ENCODE data around the gene BBLN.

Gene BBLN

GRCh38 chr9:128163523-128164306 lies 3.6 kb downstream of the BBLN start:
- TF ChIP-seq Cebpa-rat (IDR thresholded peaks at IDR 0.05), result no peak
- peaks cover 49% of the 10 kb centered on the region for H4K20me1 ChIP-seq
- no peak overlapping the region for H3K4me3 ChIP-seq
- H3K4me2 ChIP-seq, result no peak overlapping the region
- no peaks in the 10 kb centered on the region for H3K27me3 ChIP-seq
- H3K9me3 ChIP-seq, result no peaks in the 10 kb centered on the region
- H3K4me1 ChIP-seq, result peaks cover 20% of the 10 kb centered on the region
- H3K27ac ChIP-seq, result no peak overlapping the region
- no peak overlapping the region for H3K9ac ChIP-seq
- H3K36me3 ChIP-seq, result peaks cover 72% of the 10 kb centered on the region

GRCh38 chr9:128164307-128164885 lies 4.3 kb downstream of the BBLN start:
- no peak for TF ChIP-seq Cebpa-rat (IDR thresholded peaks at IDR 0.05)
- Histone ChIP-seq H4K20me1 (peaks cover 50% of the 10 kb centered on the region), H3K36me3 (peaks cover 78% of the 10 kb centered on the region), H3K9me3 (no peaks in the 10 kb centered on the region), H3K4me3 (no peak overlapping the region), H3K9ac (no peak overlapping the region), H3K27ac (no peak overlapping the region), H3K27me3 (no peaks in the 10 kb centered on the region), H3K4me1 (peaks cover 18% of the 10 kb centered on the region), H3K4me2 (no peak overlapping the region)

GRCh38 chr9:128166169-128166568 lies 6.1 kb downstream of the BBLN start:
- Histone ChIP-seq H3K9me3 (no peaks in the 10 kb centered on the region), H3K4me1 (peaks cover 7% of the 10 kb centered on the region), H3K4me3 (no peak overlapping the region), H3K27ac (no peak overlapping the region), H4K20me1 (peaks cover 52% of the 10 kb centered on the region), H3K9ac (no peak overlapping the region), H3K4me2 (no peak overlapping the region), H3K27me3 (no peaks in the 10 kb centered on the region), H3K36me3 (peaks cover 96% of the 10 kb centered on the region)
- TF ChIP-seq Cebpa-rat (IDR thresholded peaks at IDR 0.05), result no peak

GRCh38 chr9:128167209-128167608 lies 7.1 kb downstream of the BBLN start:
- Histone ChIP-seq H4K20me1 (peaks cover 44% of the 10 kb centered on the region), H3K9ac (no peak overlapping the region), H3K27me3 (no peaks in the 10 kb centered on the region)

GRCh38 chr9:128168731-128169308 lies 8.8 kb downstream of the BBLN start:
- TF ChIP-seq Cebpa-rat (IDR thresholded peaks at IDR 0.05), result no peak
- Histone ChIP-seq H3K9me3 (no peaks in the 10 kb centered on the region), H3K9ac (no peak overlapping the region), H3K27ac (no peak overlapping the region), H3K4me3 (no peak overlapping the region), H4K20me1 (peaks cover 28% of the 10 kb centered on the region), H3K4me1 (no peaks in the 10 kb centered on the region), H3K4me2 (no peak overlapping the region), H3K36me3 (peaks cover 86% of the 10 kb centered on the region), H3K27me3 (no peaks in the 10 kb centered on the region)

More at GRCh38 chr9:128167209-128167608, 7.1 kb downstream of the BBLN start:
- H3K27ac ChIP-seq, result no peak overlapping the region
- no peaks in the 10 kb centered on the region for H3K9me3 ChIP-seq
- H3K36me3 ChIP-seq, result peaks cover 93% of the 10 kb centered on the region
- no peak overlapping the region for H3K4me2 ChIP-seq
- no peak for TF ChIP-seq Cebpa-rat (IDR thresholded peaks at IDR 0.05)
- H3K4me1 ChIP-seq, result no peaks in the 10 kb centered on the region
- H3K4me3 ChIP-seq, result no peak overlapping the region

DNA sequence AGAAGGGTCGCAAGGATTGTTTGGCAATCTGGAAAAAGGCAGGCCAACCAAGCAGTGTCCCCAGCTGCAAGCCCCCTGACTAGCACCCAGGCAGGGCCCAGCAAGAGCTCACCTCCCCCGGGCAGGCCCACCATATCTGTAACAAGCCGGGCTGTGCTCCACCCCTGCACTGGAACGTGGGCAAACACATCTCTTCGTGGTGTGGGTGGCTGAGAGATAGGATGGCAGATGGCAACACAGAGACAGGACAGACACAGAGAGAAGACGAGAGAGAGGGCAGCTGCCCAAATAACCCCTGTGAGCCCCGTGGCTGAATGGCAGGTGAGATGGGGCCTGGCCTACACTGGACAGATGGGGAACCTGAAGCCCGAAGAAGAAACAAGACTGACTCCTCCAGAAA lies 9.4 kb downstream of the BBLN start:
- Histone ChIP-seq H3K4me1 (no peaks in the 10 kb centered on the region), H4K20me1 (peaks cover 26% of the 10 kb centered on the region), H3K4me3 (no peak overlapping the region), H3K4me2 (no peak overlapping the region), H3K9me3 (no peaks in the 10 kb centered on the region), H3K27me3 (no peaks in the 10 kb centered on the region), H3K36me3 (peaks cover 86% of the 10 kb centered on the region), H3K9ac (no peak overlapping the region), H3K27ac (no peak overlapping the region)
- TF ChIP-seq Cebpa-rat (IDR thresholded peaks at IDR 0.05), result no peak

- Histone ChIP-seq H3K4me3 (no peak overlapping the region), H3K4me2 (no peak overlapping the region), H3K9ac (no peak overlapping the region), H3K9me3 (no peaks in the 10 kb centered on the region), H3K4me1 (no peaks in the 10 kb centered on the region), H3K27ac (no peak overlapping the region), H4K20me1 (peaks cover 29% of the 10 kb centered on the region), H3K36me3 (peaks cover 86% of the 10 kb centered on the region), H3K27me3 (no peaks in the 10 kb centered on the region)
- TF ChIP-seq Cebpa-rat (IDR thresholded peaks at IDR 0.05), result no peak
Observed at GRCh38 chr9:128169925-128170324, 9.9 kb downstream of the BBLN start.

DNA sequence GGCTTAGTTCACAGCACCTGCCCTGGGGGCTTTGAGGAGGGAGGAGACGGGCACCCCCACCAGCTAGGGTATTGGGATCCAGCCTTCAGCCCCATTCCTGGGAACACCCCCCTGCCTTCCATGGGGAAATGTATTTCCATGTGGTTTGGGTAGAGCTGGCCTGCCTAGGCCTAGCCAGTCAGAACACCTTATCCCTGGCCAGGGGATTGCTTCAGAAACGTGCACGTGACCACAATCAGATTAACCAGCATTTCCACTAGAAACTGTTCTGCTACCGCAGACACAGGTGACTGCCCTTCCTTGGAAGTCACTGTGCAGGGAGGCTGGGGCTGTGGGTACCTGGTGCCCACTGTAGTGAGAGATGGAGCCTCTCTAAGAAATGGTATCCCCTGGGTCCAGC lies 14.0 kb downstream of the BBLN start:
- peaks cover 86% of the 10 kb centered on the region for H3K36me3 ChIP-seq
- no peak overlapping the region for H3K4me2 ChIP-seq

DNA sequence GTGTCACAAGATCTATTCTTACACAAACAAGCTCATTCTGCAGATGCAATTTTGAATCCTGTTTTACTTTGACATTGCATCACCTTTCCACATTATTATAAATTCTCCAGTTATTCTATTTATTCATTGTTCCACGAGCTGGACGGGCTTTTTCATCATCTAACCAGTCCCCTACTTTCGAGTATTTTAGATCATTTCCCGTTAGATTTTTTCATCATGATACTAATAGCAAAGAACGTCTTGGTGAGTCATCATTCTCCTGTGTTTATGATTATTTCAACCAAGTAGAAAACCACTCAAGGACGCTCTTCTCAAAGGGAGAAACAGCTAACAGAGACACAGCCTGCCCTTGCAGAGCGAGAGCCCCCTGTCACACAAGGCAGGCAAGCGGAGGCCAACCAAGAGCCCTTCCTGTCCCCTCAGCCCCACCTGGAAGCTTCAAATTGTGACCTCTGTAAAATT lies 15.1 kb downstream of the BBLN start:
- H3K9ac ChIP-seq, result no peak overlapping the region
- TF ChIP-seq Cebpa-rat (IDR thresholded peaks at IDR 0.05), result no peak
- H3K4me1 ChIP-seq, result no peaks in the 10 kb centered on the region
- no peaks in the 10 kb centered on the region for H3K27me3 ChIP-seq
- H3K36me3 ChIP-seq, result peaks cover 86% of the 10 kb centered on the region
- H3K4me2 ChIP-seq, result no peak overlapping the region
- H3K9me3 ChIP-seq, result peaks cover 14% of the 10 kb centered on the region
- H3K4me3 ChIP-seq, result no peak overlapping the region
- no peak overlapping the region for H3K27ac ChIP-seq
- 0 out of 2 replicates have a peak, but pooled peaks cover 9% of the 10 kb centered on the region for H4K20me1 ChIP-seq

More for the DNA sequence above, 14.0 kb downstream of the BBLN start:
- H3K9ac ChIP-seq, result no peak overlapping the region
- H4K20me1 ChIP-seq, result 0 out of 2 replicates have a peak, but pooled peaks cover 14% of the 10 kb centered on the region
- H3K9me3 ChIP-seq, result peaks cover 3% of the 10 kb centered on the region; the same call in 1 of the 2 replicates
- H3K4me1 ChIP-seq, result no peaks in the 10 kb centered on the region
- no peak overlapping the region for H3K4me3 ChIP-seq
- no peak for TF ChIP-seq Cebpa-rat (IDR thresholded peaks at IDR 0.05)
- H3K27me3 ChIP-seq, result no peaks in the 10 kb centered on the region
- H3K27ac ChIP-seq, result no peak overlapping the region

DNA sequence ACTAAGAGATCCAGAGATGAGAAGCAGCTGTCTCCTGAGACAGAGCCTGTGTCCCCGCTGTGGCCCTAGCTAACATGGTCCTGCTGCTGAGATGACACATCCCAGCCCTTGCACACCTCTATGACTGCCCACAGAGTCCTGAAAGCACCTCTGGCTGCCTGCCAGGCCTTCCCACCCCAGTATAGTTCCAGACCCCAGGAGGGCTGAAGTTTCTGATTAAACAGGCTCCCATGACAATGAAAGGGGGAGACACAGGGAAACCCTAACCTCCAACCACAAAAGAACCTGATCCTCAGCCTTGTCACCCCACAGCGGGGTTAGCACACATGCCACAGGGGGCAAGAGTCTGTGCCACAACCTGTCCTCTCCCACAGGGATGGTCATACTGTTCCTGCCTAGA lies 15.7 kb downstream of the BBLN start:
- Histone ChIP-seq H3K4me3 (no peak overlapping the region), H3K4me1 (no peaks in the 10 kb centered on the region), H3K36me3 (peaks cover 86% of the 10 kb centered on the region), H3K27ac (no peak overlapping the region), H3K4me2 (no peak overlapping the region), H3K27me3 (no peaks in the 10 kb centered on the region), H3K9me3 (peaks cover 20% of the 10 kb centered on the region), H3K9ac (no peak overlapping the region), H4K20me1 (0 out of 2 replicates have a peak, but pooled peaks cover 9% of the 10 kb centered on the region)
- no peak for TF ChIP-seq Cebpa-rat (IDR thresholded peaks at IDR 0.05)

Data from BLaER1 (cell line).